HepG2 (cell line): ENCODE results near the gene LTB4R2. TPM values are rescaled to one million over a fixed set of nuclear protein-coding genes. Genes with fewer than 3 reads are reported as not detected.

ENCODE experiments used
- AHR ChIP-seq: IDR thresholded peaks from 2 replicates; pipeline ENCODE4 v1.6.1; 2018; ENCODE audit warnings: missing genetic modification reagents, missing compliant biosample characterization
- ATF3 ChIP-seq: sonication (generic); formaldehyde crosslinking; IDR thresholded peaks from 2 replicates; pipeline ENCODE4 v1.4.0; 2020; ENCODE audit warnings: missing genetic modification reagents
- ATF6 ChIP-seq: sonication (generic); formaldehyde crosslinking; conservative IDR thresholded peaks from 2 replicates; pipeline ENCODE4 v1.4.0; 2020; ENCODE audit warnings: missing genetic modification reagents
- CENPBD1 ChIP-seq: sonication (generic); formaldehyde crosslinking; IDR thresholded peaks from 2 replicates; pipeline ENCODE4 v1.8.0; 2022; ENCODE audit warnings: missing genetic modification reagents, low read depth, mild to moderate bottlenecking, borderline replicate concordance
- ELF3 ChIP-seq: IDR thresholded peaks from 2 replicates; pipeline ENCODE4 v1.6.1; 2016; ENCODE audit warnings: missing genetic modification reagents, missing compliant biosample characterization
- FOXA1 ChIP-seq, 2 experiments: fragments of 450-650 bp in 1 of 2; sonication (generic) in 1 of 2; formaldehyde crosslinking in 1 of 2; IDR thresholded peaks; 2 replicates each; pipeline versions ENCODE4 v1.4.0 to v1.6.1; 2016 to 2020; ENCODE audit warnings: missing genetic modification reagents in 1 of 2
- FOXO4 ChIP-seq: sonication (generic); formaldehyde crosslinking; conservative IDR thresholded peaks from 2 replicates; pipeline ENCODE4 v1.8.1; 2023; ENCODE audit warnings: missing genetic modification reagents
- HMGXB4 ChIP-seq, 2 experiments: sonication (generic) in 1 of 2; formaldehyde crosslinking in 1 of 2; IDR thresholded peaks; 2 replicates each; pipeline versions ENCODE4 v1.4.0 to v1.6.1; 2018 to 2020; ENCODE audit warnings: missing genetic modification reagents in 2 of 2, borderline replicate concordance in 1 of 2, low read depth in 1 of 2, mild to moderate bottlenecking in 1 of 2, missing biosample characterization in 1 of 2
- ISL2 ChIP-seq: sonication (generic); formaldehyde crosslinking; IDR thresholded peaks from 2 replicates; pipeline ENCODE4 v1.5.0; 2020; ENCODE audit warnings: missing genetic modification reagents
- MAX ChIP-seq: IDR thresholded peaks from 2 replicates; pipeline ENCODE4 v1.6.1; 2012; ENCODE audit warnings: inconsistent platforms
- NFE2L2 ChIP-seq: fragments of 150-350 bp; IDR thresholded peaks from 2 replicates; pipeline ENCODE4 v1.6.1; 2014; ENCODE audit warnings: low read length
- NR0B2 ChIP-seq: sonication (generic); formaldehyde crosslinking; IDR thresholded peaks from 2 replicates; pipeline ENCODE4 v1.4.0; 2020; ENCODE audit warnings: mild to moderate bottlenecking, missing genetic modification reagents
- SAFB2 ChIP-seq: sonication (generic); formaldehyde crosslinking; IDR thresholded peaks from 2 replicates; pipeline ENCODE4 v1.5.1; 2020; ENCODE audit warnings: missing genetic modification reagents, low read depth, mild to moderate bottlenecking, borderline replicate concordance
- ZNF274 ChIP-seq: sonication (generic); formaldehyde crosslinking; IDR thresholded peaks from 2 replicates; pipeline ENCODE4 v1.5.1; 2020; ENCODE audit warnings: mild to moderate bottlenecking, missing genetic modification reagents
- ZNF589 ChIP-seq: sonication (generic); formaldehyde crosslinking; conservative IDR thresholded peaks from 2 replicates; pipeline ENCODE4 v1.8.0; 2022; ENCODE audit warnings: mild to moderate bottlenecking, moderate library complexity, missing genetic modification reagents
- ZNF790 ChIP-seq: sonication (generic); formaldehyde crosslinking; IDR thresholded peaks from 2 replicates; pipeline ENCODE4 v1.8.0; 2022; ENCODE audit warnings: missing genetic modification reagents, mild to moderate bottlenecking, borderline replicate concordance
- ZNF792 ChIP-seq: IDR thresholded peaks from 2 replicates; pipeline ENCODE4 v1.6.1; 2016
- ZSCAN5A ChIP-seq: sonication (generic); formaldehyde crosslinking; IDR thresholded peaks from 2 replicates; pipeline ENCODE4 v1.8.0; 2022; ENCODE audit warnings: mild to moderate bottlenecking, missing genetic modification reagents, borderline replicate concordance
- polyA plus RNA-seq, 8 experiments: library from polyadenylated mRNA; depleted of rRNA in 3 of 8; stranded (reverse) in 7 of 8; unstranded in 1 of 8; fragments of >200 nt; fragmentation: Illumina TruSeq in 4 of 8; extraction: Trizol in 4 of 8; gene quantifications; 2 replicates each; pipeline versions ENCODE4 v1.2.1 to v1.2.3, GENCODE V29; 2011 to 2016; ENCODE audit warnings: low read depth in 4 of 8, missing spikeins in 1 of 8, mixed read lengths in 1 of 8; ENCODE audit not compliant: insufficient read depth in 1 of 8
- total RNA-seq, 5 experiments: library from RNA; depleted of rRNA; stranded (reverse); fragments of >200 nt; fragmentation: Illumina TruSeq; extraction: Trizol; gene quantifications; 2 replicates each; pipeline ENCODE4 v1.2.3, GENCODE V29; 2016; ENCODE audit warnings: low read depth in 1 of 5

LTB4R2 gene
- total and polyA plus RNA-seq, 2 of the 13 experiments (the other 11 are each of a cell fraction or from before 2014, with no cell fraction given) = 3.9 to 6.9 TPM

- TF ChIP-seq CENPBD1 (CRISPR knock-in tag) (no peak), ZNF792 (CRISPR knock-in tag) (no peak), NR0B2 (CRISPR knock-in tag) (peak; percentile 88), ATF6 (CRISPR knock-in tag) (0 out of 2 replicates have a peak, but pooled peaks have one; percentile 93), SAFB2 (CRISPR knock-in tag) (peak; percentile 100), AHR (CRISPR knock-in tag) (peak; percentile 70), ZNF274 (peak; percentile 99), ISL2 (CRISPR knock-in tag) (peak; percentile 89), MAX (no peak), ATF3 (CRISPR knock-in tag) (peak; percentile 76), ZNF790 (CRISPR knock-in tag) (peak; percentile 62; the same call in 1 of the 2 replicates), HMGXB4 (CRISPR knock-in tag; IDR thresholded peaks at IDR 0.05; ENCODE audit: borderline replicate concordance in 1 of 2, low read depth in 1 of 2) (peak; percentile 96 to 98), NFE2L2 (0 out of 2 replicates have a peak, but pooled peaks have one; percentile 7), FOXA1 (IDR thresholded peaks at IDR 0.05) (no peak), FOXA1 (CRISPR knock-in tag; IDR thresholded peaks at IDR 0.05) (peak; percentile 51; the same call in 1 of the 2 replicates), ELF3 (CRISPR knock-in tag) (peak; percentile 78), FOXO4 (CRISPR knock-in tag) (no peak), ZSCAN5A (CRISPR knock-in tag) (no peak; the same call in 1 of the 2 replicates), ZNF589 (no peak)
These were observed 10.4 kb upstream of the LTB4R2 start, which contains the start of the genes DHRS1 and NOP9 (continued) for GRCh38 chr14:24299255-24300191.
